HCT116 (cell line): Measurements from ENCODE around the gene BICDL2. TPM values are rescaled to one million over a fixed set of nuclear protein-coding genes. Genes with fewer than 3 reads are reported as not detected.
A peak's percentile ranks its signal among the peaks of the same experiment; 100 is the strongest.

Source experiments
- ATAC-seq: fragments of 200-7000 bp; cut with Tn5 transposase; 2 replicates; pipeline ENCODE4 v1.9.1; 2020; ENCODE audit warnings: mild to moderate bottlenecking, moderate library complexity
- BruUV-seq: library from RNA; stranded (reverse); fragments of 400-500 nt; replicated peaks from 2 replicates; lab custom pipeline; 2021; lab: Mats Ljungman, UMichigan
- CTCF ChIA-PET: fragments of 300-600 bp; sonication (Branson Sonifier 250); formaldehyde crosslinking; loops from one replicate; lab custom pipeline; 2021; ENCODE audit warnings: antibody characterized with exemption; lab: Charles Lee
- POLR2A ChIA-PET: fragments of 300-600, 350-600 bp; sonication (Branson Sonifier 250); formaldehyde crosslinking; loops from one replicate; lab custom pipeline; 2021; ENCODE audit warnings: antibody characterized with exemption; lab: Charles Lee
- RAD21 ChIA-PET, 2 experiments: fragments of 300-600 bp; sonication (Branson Sonifier 250); formaldehyde crosslinking; loops; one replicate each; lab custom pipeline; 2023; ENCODE audit warnings: low total read pairs in 2 of 2; ENCODE audit not compliant: uncharacterized antibody in 2 of 2, unreplicated experiment in 2 of 2, low non-redundant PET in 1 of 2; lab: Charles Lee
- DNase-seq: peaks from one replicate; pipeline ENCODE4 v3.0.0-alpha.2; 2010; ENCODE audit warnings: low read depth, low spot score
- H2AFZ ChIP-seq: fragments of 200-600 bp; shearing (Covaris generic), sonication (generic); 2 replicates; pipeline ENCODE4 v1.6.1; 2017; ENCODE audit warnings: low read depth, mixed run types, mixed read lengths, antibody characterized with exemption, low read length; ENCODE audit not compliant: poor library complexity, severe bottlenecking
- H3K27ac ChIP-seq: 2 replicates; pipeline ENCODE4 v1.5.1; 2012; ENCODE audit warnings: low read depth, low read length
- H3K27me3 ChIP-seq: fragments of 200-600 bp; sonication (generic); 2 replicates; pipeline ENCODE4 v1.6.1; 2016; ENCODE audit warnings: mixed run types, low read length, mixed read lengths; ENCODE audit not compliant: insufficient read depth
- H3K36me3 ChIP-seq, 2 experiments: fragments of 200-500 bp in 1 of 2; fragments of 200-600 bp in 1 of 2; sonication (Bioruptor generic) in 1 of 2; sonication (generic) in 1 of 2; 2 replicates each; pipeline versions ENCODE4 v1.5.1 to v1.6.1; 2014 to 2016; ENCODE audit warnings: low read length in 2 of 2, inconsistent platforms in 1 of 2, mixed read lengths in 1 of 2, mixed run types in 1 of 2; ENCODE audit not compliant: insufficient read depth in 2 of 2, control insufficient read depth in 1 of 2
- H3K4me1 ChIP-seq, 2 experiments: fragments of 200-600 bp in 1 of 2; sonication (generic) in 1 of 2; 2 replicates each; pipeline versions ENCODE4 v1.5.1 to v1.6.1; 2012 to 2017; ENCODE audit warnings: low read length in 2 of 2, inconsistent platforms in 1 of 2, mild to moderate bottlenecking in 1 of 2, mixed read lengths in 1 of 2, mixed run types in 1 of 2, moderate library complexity in 1 of 2; ENCODE audit not compliant: insufficient read depth in 2 of 2, control insufficient read depth in 1 of 2
- H3K4me2 ChIP-seq: fragments of 200-600 bp; sonication (generic); 2 replicates; pipeline ENCODE4 v1.6.1; 2017; ENCODE audit warnings: mixed run types, low read length, mixed read lengths
- H3K4me3 ChIP-seq, 2 experiments: fragments of 200-600 bp in 1 of 2; sonication (generic) in 1 of 2; replicated peaks in 1 of 2; 2 replicates each; pipeline ENCODE4 v1.5.1; 2011 to 2016; ENCODE audit warnings: low read length in 2 of 2, control low read depth in 1 of 2, low read depth in 1 of 2, mild to moderate bottlenecking in 1 of 2, mixed read lengths in 1 of 2, mixed run types in 1 of 2
- H3K79me2 ChIP-seq: fragments of 200-600 bp; sonication (generic); 2 replicates; pipeline ENCODE4 v1.6.1; 2017; ENCODE audit warnings: mild to moderate bottlenecking, mixed run types, low read length, moderate library complexity, mixed read lengths; ENCODE audit not compliant: insufficient read depth
- H3K9ac ChIP-seq: fragments of 200-600 bp; sonication (generic); 2 replicates; pipeline ENCODE4 v1.6.1; 2016; ENCODE audit warnings: low read length, mixed read lengths
- H3K9me2 ChIP-seq: fragments of 200-600 bp; sonication (generic), shearing (Covaris generic); 2 replicates; pipeline ENCODE4 v1.6.1; 2017; ENCODE audit warnings: mixed run types, mild to moderate bottlenecking, moderate library complexity; ENCODE audit not compliant: insufficient read depth
- H3K9me3 ChIP-seq, 2 experiments: fragments of 200-500 bp in 1 of 2; fragments of 200-600 bp in 1 of 2; sonication (Bioruptor generic) in 1 of 2; sonication (generic) in 1 of 2; 2 replicates each; pipeline ENCODE4 v1.6.1; 2014 to 2017; ENCODE audit warnings: low read length in 2 of 2, mixed read lengths in 2 of 2, inconsistent platforms in 1 of 2, low read depth in 1 of 2, mild to moderate bottlenecking in 1 of 2, mixed run types in 1 of 2, moderate library complexity in 1 of 2; ENCODE audit not compliant: control insufficient read depth in 1 of 2, insufficient read depth in 1 of 2
- H4K20me1 ChIP-seq: fragments of 200-600 bp; sonication (generic), shearing (Covaris generic); 2 replicates; pipeline ENCODE4 v1.6.1; 2017; ENCODE audit warnings: mixed run types, mild to moderate bottlenecking, moderate library complexity; ENCODE audit not compliant: insufficient read depth
- CBX3 ChIP-seq: IDR thresholded peaks from 2 replicates; pipeline ENCODE4 v1.6.1; 2012; ENCODE audit warnings: low read depth
- CEBPB ChIP-seq: IDR thresholded peaks from 2 replicates; pipeline ENCODE4 v1.6.1; 2012; ENCODE audit warnings: low read depth
- EGR1 ChIP-seq: IDR thresholded peaks from 2 replicates; pipeline ENCODE4 v1.6.1; 2012; ENCODE audit warnings: low read depth
- ELF1 ChIP-seq: IDR thresholded peaks from 2 replicates; pipeline ENCODE4 v1.6.1; 2012; ENCODE audit warnings: low read depth, borderline replicate concordance
- EZH2 ChIP-seq: fragments of 200-600 bp; sonication (generic); IDR thresholded peaks from 2 replicates; pipeline ENCODE4 v1.6.1; 2017; ENCODE audit warnings: antibody characterized with exemption, mixed run types
- EZH2phosphoT487 ChIP-seq: fragments of 200-600 bp; IDR thresholded peaks from 2 replicates; pipeline ENCODE4 v1.6.1; 2018; ENCODE audit warnings: antibody characterized with exemption, borderline replicate concordance
- JUND ChIP-seq: IDR thresholded peaks from 2 replicates; pipeline ENCODE4 v1.6.1; 2012
- POLR2A ChIP-seq: IDR thresholded peaks from 2 replicates; pipeline ENCODE4 v1.7.0; 2011; ENCODE audit warnings: borderline replicate concordance; ENCODE audit not compliant: insufficient read depth, insufficient read length; ENCODE audit errors: extremely low read depth
- POLR2AphosphoS5 ChIP-seq: IDR thresholded peaks from 2 replicates; pipeline ENCODE4 v1.6.1; 2011; ENCODE audit warnings: mild to moderate bottlenecking, low read depth, low read length, moderate library complexity
- RAD21 ChIP-seq: IDR thresholded peaks from 2 replicates; pipeline ENCODE4 v1.6.1; 2012; ENCODE audit warnings: low read depth, mild to moderate bottlenecking
- SIN3A ChIP-seq: IDR thresholded peaks from 2 replicates; pipeline ENCODE4 v1.6.1; 2012; ENCODE audit warnings: low read depth
- SRF ChIP-seq: IDR thresholded peaks from 2 replicates; pipeline ENCODE4 v1.6.1; 2012; ENCODE audit warnings: low read depth
- TCF7L2 ChIP-seq: IDR thresholded peaks from 2 replicates; pipeline ENCODE4 v1.7.0; 2011; ENCODE audit warnings: borderline replicate concordance, inconsistent platforms; ENCODE audit not compliant: insufficient read depth, insufficient read length; ENCODE audit errors: extremely low read depth
- YY1 ChIP-seq: IDR thresholded peaks from 2 replicates; pipeline ENCODE4 v1.6.1; 2011; ENCODE audit warnings: low read length, low read depth, moderate library complexity, mild to moderate bottlenecking; ENCODE audit not compliant: insufficient replicate concordance; ENCODE audit errors: extremely low read depth
- ZFX ChIP-seq: fragments of 450-650 bp; IDR thresholded peaks from 2 replicates; pipeline ENCODE4 v1.6.1; 2017
- ZNF274 ChIP-seq: fragments of 200-500 bp; sonication (Bioruptor generic); IDR thresholded peaks from 2 replicates; pipeline ENCODE4 v1.6.1; 2014; ENCODE audit warnings: mild to moderate bottlenecking, low read depth, low read length, inconsistent platforms
- intact Hi-C: fragments of 100-400 bp; cut with micrococcal nuclease; formaldehyde crosslinking; loops from 2 replicates; pipeline ENCODE4 v1.10.0; 2022
- total RNA-seq: library from RNA; stranded (reverse); gene quantifications from one replicate; pipeline ENCODE4 v1.2.1, GENCODE V29; 2021; ENCODE audit not compliant: unreplicated experiment
- TF ChIP-seq, protein P1 (sequence below): IDR thresholded peaks from 2 replicates; pipeline ENCODE4 v1.6.1; 2012; ENCODE audit warnings: low read depth
- TF ChIP-seq, protein P2 (sequence below): IDR thresholded peaks from 2 replicates; pipeline ENCODE4 v1.6.1; 2012
- TF ChIP-seq, protein P3 (sequence below), 3 experiments: fragments of 200-600 bp in 1 of 3; sonication (generic) in 1 of 3; IDR thresholded peaks in 2 of 3; conservative IDR thresholded peaks in 1 of 3; 2 replicates each; pipeline ENCODE4 v1.5.1; 2012 to 2017; ENCODE audit warnings: low read depth in 2 of 3, low read length in 2 of 3, antibody characterized with exemption in 1 of 3, borderline replicate concordance in 1 of 3, control low read depth in 1 of 3, mild to moderate bottlenecking in 1 of 3, mixed read lengths in 1 of 3, mixed run types in 1 of 3, moderate library complexity in 1 of 3; ENCODE audit not compliant: insufficient read depth in 1 of 3
- TF ChIP-seq, protein P4 (sequence below): IDR thresholded peaks from 2 replicates; pipeline ENCODE4 v1.6.1; 2011; ENCODE audit warnings: mild to moderate bottlenecking, low read length, moderate library complexity; ENCODE audit not compliant: insufficient replicate concordance; ENCODE audit errors: extremely low read depth

Gene BICDL2
- total RNA-seq, 1 experiment from 2014 or later: 21.3 TPM

DNA sequence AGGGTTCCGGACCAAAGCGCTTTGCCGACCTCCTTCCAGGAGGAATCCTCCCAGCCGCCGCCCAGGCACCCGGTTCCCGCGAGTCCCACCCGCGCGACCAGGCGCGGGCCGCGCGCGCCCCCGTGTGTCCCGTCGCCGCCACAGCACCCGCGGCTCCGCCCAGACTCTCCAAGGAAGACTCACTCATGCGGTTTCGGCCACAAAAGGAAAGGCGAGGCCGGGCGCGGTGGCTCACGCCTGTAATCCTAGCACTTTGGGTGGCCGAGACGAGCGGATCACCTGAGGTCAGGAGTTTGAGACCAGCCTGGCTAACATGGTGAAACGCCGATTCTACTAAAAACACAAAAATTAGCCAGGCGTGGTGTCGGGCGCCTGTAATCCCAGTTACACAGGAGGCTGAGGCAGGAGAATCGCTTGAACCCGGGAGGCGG, 53.0 kb downstream of the BICDL2 start:
- H3K9me3 ChIP-seq: no peaks in the 10 kb centered on the region
- peak overlapping the region; percentile 52 for H3K9ac ChIP-seq
- BruUV-seq: no TSS peak
- RAD21 ChIA-PET: no interaction called here
- H3K4me1 ChIP-seq: peaks cover 24 to 48% of the 10 kb centered on the region in 2 experiments
- H3K9me2 ChIP-seq: no peaks in the 10 kb centered on the region
- peak overlapping the region; percentile 68 for H3K4me2 ChIP-seq
- POLR2A ChIA-PET: interaction anchor here (0.9 to 1.3 kb wide), 2 partner anchors 12 to 116 kb away, joined by 3 to 4 read pairs; no protein-coding TSS in a partner anchor
- peak overlapping the region; percentile 46 for H3K27ac ChIP-seq
- H2AFZ ChIP-seq: peak overlapping the region; percentile 61
- no peaks in the 10 kb centered on the region for H3K27me3 ChIP-seq
- ATAC-seq: peak; percentile 64
- intact Hi-C loops: loop anchor here (5.0 kb wide), 1 partner anchor 39 kb away; the partner anchor contains the start of genes HCFC1R1, THOC6 and TNFRSF12A
- CTCF ChIA-PET: interaction anchor here (0.9 to 1.6 kb wide), 4 partner anchors 14 to 38 kb away, joined by 3 to 5 read pairs (median 4); partner anchors contain the start of gene KREMEN2
- H3K36me3 ChIP-seq: no peaks in the 10 kb centered on the region
- peaks cover 14% of the 10 kb centered on the region for H3K79me2 ChIP-seq
- peak; percentile 61 for DNase-seq
- H3K4me3 ChIP-seq: peak overlapping the region; percentile 34 to 44
- no peaks in the 10 kb centered on the region for H4K20me1 ChIP-seq
- TF ChIP-seq JUND: no peak
- TF ChIP-seq CEBPB: no peak
- TF ChIP-seq CBX3: no peak
- TF ChIP-seq POLR2A: no peak
- no peak for TF ChIP-seq POLR2AphosphoS5
- TF ChIP-seq SRF: no peak
- TF ChIP-seq TCF7L2: peak; percentile 64
- TF ChIP-seq, protein P1, sequence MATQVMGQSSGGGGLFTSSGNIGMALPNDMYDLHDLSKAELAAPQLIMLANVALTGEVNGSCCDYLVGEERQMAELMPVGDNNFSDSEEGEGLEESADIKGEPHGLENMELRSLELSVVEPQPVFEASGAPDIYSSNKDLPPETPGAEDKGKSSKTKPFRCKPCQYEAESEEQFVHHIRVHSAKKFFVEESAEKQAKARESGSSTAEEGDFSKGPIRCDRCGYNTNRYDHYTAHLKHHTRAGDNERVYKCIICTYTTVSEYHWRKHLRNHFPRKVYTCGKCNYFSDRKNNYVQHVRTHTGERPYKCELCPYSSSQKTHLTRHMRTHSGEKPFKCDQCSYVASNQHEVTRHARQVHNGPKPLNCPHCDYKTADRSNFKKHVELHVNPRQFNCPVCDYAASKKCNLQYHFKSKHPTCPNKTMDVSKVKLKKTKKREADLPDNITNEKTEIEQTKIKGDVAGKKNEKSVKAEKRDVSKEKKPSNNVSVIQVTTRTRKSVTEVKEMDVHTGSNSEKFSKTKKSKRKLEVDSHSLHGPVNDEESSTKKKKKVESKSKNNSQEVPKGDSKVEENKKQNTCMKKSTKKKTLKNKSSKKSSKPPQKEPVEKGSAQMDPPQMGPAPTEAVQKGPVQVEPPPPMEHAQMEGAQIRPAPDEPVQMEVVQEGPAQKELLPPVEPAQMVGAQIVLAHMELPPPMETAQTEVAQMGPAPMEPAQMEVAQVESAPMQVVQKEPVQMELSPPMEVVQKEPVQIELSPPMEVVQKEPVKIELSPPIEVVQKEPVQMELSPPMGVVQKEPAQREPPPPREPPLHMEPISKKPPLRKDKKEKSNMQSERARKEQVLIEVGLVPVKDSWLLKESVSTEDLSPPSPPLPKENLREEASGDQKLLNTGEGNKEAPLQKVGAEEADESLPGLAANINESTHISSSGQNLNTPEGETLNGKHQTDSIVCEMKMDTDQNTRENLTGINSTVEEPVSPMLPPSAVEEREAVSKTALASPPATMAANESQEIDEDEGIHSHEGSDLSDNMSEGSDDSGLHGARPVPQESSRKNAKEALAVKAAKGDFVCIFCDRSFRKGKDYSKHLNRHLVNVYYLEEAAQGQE: no peak
- TF ChIP-seq, protein P2, sequence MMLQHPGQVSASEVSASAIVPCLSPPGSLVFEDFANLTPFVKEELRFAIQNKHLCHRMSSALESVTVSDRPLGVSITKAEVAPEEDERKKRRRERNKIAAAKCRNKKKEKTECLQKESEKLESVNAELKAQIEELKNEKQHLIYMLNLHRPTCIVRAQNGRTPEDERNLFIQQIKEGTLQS: no peak
- TF ChIP-seq YY1: no peak
- no peak for TF ChIP-seq ZNF274
- TF ChIP-seq EZH2phosphoT487: no peak
- no peak for TF ChIP-seq EZH2
- no peak for TF ChIP-seq SIN3A
- no peak for TF ChIP-seq ELF1
- no peak for TF ChIP-seq EGR1
- TF ChIP-seq, protein P3, sequence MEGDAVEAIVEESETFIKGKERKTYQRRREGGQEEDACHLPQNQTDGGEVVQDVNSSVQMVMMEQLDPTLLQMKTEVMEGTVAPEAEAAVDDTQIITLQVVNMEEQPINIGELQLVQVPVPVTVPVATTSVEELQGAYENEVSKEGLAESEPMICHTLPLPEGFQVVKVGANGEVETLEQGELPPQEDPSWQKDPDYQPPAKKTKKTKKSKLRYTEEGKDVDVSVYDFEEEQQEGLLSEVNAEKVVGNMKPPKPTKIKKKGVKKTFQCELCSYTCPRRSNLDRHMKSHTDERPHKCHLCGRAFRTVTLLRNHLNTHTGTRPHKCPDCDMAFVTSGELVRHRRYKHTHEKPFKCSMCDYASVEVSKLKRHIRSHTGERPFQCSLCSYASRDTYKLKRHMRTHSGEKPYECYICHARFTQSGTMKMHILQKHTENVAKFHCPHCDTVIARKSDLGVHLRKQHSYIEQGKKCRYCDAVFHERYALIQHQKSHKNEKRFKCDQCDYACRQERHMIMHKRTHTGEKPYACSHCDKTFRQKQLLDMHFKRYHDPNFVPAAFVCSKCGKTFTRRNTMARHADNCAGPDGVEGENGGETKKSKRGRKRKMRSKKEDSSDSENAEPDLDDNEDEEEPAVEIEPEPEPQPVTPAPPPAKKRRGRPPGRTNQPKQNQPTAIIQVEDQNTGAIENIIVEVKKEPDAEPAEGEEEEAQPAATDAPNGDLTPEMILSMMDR (IDR thresholded peaks at IDR 0.05 in 2 of 3, conservative IDR thresholded peaks at IDR 0.05 in 1 of 3; ENCODE audit: borderline replicate concordance in 1 of 3, insufficient read depth in 1 of 3, low read depth in 2 of 3, low read length in 2 of 3): peak in 2 of 3 experiments; percentile 80 to 89; a peak in 5 of 6 replicates
- no peak for TF ChIP-seq ZFX
- TF ChIP-seq RAD21: peak; percentile 85; the same call in 1 of the 2 replicates
- TF ChIP-seq, protein P4, sequence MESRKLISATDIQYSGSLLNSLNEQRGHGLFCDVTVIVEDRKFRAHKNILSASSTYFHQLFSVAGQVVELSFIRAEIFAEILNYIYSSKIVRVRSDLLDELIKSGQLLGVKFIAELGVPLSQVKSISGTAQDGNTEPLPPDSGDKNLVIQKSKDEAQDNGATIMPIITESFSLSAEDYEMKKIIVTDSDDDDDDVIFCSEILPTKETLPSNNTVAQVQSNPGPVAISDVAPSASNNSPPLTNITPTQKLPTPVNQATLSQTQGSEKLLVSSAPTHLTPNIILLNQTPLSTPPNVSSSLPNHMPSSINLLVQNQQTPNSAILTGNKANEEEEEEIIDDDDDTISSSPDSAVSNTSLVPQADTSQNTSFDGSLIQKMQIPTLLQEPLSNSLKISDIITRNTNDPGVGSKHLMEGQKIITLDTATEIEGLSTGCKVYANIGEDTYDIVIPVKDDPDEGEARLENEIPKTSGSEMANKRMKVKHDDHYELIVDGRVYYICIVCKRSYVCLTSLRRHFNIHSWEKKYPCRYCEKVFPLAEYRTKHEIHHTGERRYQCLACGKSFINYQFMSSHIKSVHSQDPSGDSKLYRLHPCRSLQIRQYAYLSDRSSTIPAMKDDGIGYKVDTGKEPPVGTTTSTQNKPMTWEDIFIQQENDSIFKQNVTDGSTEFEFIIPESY: peak; percentile 55
